ENCODE data around the gene CDC42EP5.

DNA sequence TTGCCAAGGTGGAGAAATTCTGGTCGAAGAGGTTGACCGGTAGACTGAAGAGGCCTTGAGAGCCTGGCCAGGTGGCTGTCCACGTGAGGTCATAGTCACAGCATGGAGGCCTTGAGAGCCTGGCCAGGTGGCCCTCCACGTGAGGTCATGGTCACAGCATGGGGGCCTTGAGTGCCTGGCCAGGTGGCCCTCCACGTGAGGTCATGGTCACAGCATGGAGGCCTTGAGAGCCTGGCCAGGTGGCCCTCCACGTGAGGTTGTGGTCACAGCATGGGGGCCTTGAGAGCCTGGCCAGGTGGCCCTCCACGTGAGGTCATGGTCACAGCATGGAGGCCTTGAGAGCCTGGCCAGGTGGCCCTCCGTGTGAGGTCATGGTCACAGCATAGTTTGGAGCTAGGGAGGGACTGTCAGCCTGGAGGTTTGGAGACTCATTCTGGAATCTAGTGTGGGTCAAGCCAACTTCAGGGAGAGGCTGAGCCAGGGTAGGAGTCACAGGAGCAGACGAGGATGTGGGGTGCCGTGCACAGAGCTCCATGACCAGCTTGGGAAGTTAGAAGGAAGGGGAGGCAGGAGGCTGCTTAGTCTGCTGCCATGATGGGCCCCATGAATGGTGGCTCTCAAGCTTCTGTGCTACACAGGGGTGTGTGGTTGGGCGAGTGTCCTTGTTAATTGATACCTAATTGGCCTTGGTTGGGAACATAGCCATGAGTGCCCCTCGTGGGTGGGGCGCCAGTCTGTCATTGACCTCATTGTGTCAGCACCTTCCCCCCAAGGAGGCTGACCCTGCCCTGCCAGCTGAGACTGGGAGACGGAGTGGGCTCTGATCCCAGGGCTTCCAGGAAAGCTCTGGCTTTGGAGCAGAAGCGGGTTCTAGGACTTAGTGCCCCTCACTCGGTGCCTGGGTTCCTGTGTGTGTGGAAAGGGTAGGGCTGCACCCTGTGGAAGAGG lies 13.5 kb downstream of the CDC42EP5 start:
- TF ChIP-seq, protein P1, sequence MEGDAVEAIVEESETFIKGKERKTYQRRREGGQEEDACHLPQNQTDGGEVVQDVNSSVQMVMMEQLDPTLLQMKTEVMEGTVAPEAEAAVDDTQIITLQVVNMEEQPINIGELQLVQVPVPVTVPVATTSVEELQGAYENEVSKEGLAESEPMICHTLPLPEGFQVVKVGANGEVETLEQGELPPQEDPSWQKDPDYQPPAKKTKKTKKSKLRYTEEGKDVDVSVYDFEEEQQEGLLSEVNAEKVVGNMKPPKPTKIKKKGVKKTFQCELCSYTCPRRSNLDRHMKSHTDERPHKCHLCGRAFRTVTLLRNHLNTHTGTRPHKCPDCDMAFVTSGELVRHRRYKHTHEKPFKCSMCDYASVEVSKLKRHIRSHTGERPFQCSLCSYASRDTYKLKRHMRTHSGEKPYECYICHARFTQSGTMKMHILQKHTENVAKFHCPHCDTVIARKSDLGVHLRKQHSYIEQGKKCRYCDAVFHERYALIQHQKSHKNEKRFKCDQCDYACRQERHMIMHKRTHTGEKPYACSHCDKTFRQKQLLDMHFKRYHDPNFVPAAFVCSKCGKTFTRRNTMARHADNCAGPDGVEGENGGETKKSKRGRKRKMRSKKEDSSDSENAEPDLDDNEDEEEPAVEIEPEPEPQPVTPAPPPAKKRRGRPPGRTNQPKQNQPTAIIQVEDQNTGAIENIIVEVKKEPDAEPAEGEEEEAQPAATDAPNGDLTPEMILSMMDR (IDR thresholded peaks at IDR 0.05), result no peak
- TF ChIP-seq POLR2A (IDR thresholded peaks at IDR 0.05), result no peak
